ENCODE data around the gene ASTE1.
"Not testable (repeated sequence)": the region's sequence is repeated elsewhere in the genome, so short reads cannot be mapped to it uniquely, and the experiment has no call there.

DNA sequence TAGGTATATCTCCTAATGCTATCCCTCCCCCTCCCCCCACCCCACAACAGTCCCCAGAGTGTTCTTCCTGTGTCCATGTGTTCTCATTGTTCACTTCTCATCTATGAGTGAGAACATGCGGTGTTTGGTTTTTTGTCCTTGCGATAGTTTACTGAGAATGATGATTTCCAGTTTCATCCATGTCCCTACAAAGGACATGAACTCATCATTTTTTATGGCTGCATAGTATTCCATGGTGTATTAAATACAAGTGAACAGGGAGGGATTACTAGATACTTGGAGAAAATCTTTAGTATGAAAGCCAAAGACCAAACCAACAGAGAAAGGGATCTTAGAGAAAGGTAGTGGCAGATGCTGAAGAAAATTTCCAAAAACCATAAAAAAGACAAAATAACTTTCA is 54.0 kb downstream of the ASTE1 start:
- TF ChIP-seq, protein P1, sequence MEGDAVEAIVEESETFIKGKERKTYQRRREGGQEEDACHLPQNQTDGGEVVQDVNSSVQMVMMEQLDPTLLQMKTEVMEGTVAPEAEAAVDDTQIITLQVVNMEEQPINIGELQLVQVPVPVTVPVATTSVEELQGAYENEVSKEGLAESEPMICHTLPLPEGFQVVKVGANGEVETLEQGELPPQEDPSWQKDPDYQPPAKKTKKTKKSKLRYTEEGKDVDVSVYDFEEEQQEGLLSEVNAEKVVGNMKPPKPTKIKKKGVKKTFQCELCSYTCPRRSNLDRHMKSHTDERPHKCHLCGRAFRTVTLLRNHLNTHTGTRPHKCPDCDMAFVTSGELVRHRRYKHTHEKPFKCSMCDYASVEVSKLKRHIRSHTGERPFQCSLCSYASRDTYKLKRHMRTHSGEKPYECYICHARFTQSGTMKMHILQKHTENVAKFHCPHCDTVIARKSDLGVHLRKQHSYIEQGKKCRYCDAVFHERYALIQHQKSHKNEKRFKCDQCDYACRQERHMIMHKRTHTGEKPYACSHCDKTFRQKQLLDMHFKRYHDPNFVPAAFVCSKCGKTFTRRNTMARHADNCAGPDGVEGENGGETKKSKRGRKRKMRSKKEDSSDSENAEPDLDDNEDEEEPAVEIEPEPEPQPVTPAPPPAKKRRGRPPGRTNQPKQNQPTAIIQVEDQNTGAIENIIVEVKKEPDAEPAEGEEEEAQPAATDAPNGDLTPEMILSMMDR (conservative IDR thresholded peaks at IDR 0.05; ENCODE audit: low read length): not testable (repeated sequence)
- not testable (repeated sequence) for TF ChIP-seq EZH2phosphoT487 (IDR thresholded peaks at IDR 0.05; ENCODE audit: borderline replicate concordance, low read depth, low read length)
